Neural cell (in vitro differentiated cells): ENCODE measurements around the gene MSI2. TPM values are rescaled to one million over a fixed set of nuclear protein-coding genes. Genes with fewer than 3 reads are reported as not detected.

Experiments
- H2AFZ ChIP-seq: fragments of 200-600, 300-800 bp; sonication (generic), shearing (Covaris generic); 2 replicates; pipeline ENCODE4 v1.6.0; 2014; ENCODE audit warnings: low read depth, mild to moderate bottlenecking, antibody characterized with exemption, low read length, moderate library complexity
- H3F3A ChIP-seq: fragments of 200-600 bp; shearing (Covaris generic); 2 replicates; pipeline ENCODE4 v1.6.1; 2016; ENCODE audit warnings: mild to moderate bottlenecking, moderate library complexity, mixed read lengths, antibody characterized with exemption, low read length; ENCODE audit not compliant: insufficient read depth, poor library complexity, severe bottlenecking
- H3K27ac ChIP-seq: fragments of 200-600, 300-800 bp; sonication (generic), shearing (Covaris generic); 2 replicates; pipeline ENCODE4 v1.5.1; 2014; ENCODE audit warnings: mild to moderate bottlenecking, low read length, moderate library complexity
- H3K27me3 ChIP-seq: fragments of 300-800, 200-600 bp; sonication (generic), shearing (Covaris generic); 2 replicates; pipeline ENCODE4 v1.6.0; 2014; ENCODE audit warnings: mild to moderate bottlenecking, low read depth, low read length, moderate library complexity; ENCODE audit not compliant: insufficient read depth
- H3K36me3 ChIP-seq: fragments of 300-800, 200-600 bp; sonication (generic), shearing (Covaris generic); 2 replicates; pipeline ENCODE4 v1.5.1; 2014; ENCODE audit warnings: mild to moderate bottlenecking, antibody characterized with exemption, low read length, moderate library complexity; ENCODE audit not compliant: insufficient read depth
- H3K4me2 ChIP-seq: fragments of 300-800, 200-600 bp; sonication (generic), shearing (Covaris generic); 2 replicates; pipeline ENCODE4 v1.6.0; 2014; ENCODE audit warnings: mild to moderate bottlenecking, low read length
- H3K4me3 ChIP-seq: fragments of 300-800, 200-600 bp; sonication (generic), shearing (Covaris generic); 2 replicates; pipeline ENCODE4 v1.5.1; 2014; ENCODE audit warnings: mild to moderate bottlenecking, low read length, moderate library complexity
- H3K79me2 ChIP-seq: fragments of 200-600 bp; shearing (Covaris generic); replicated peaks from 2 replicates; pipeline ENCODE4 v1.6.0; 2014; ENCODE audit warnings: mild to moderate bottlenecking, low read length, moderate library complexity; ENCODE audit not compliant: insufficient read depth
- H3K9ac ChIP-seq: fragments of 300-800, 200-600 bp; sonication (generic), shearing (Covaris generic); 2 replicates; pipeline ENCODE4 v1.6.1; 2016; ENCODE audit warnings: mild to moderate bottlenecking, low read length, mixed read lengths
- H3K9me2 ChIP-seq: fragments of 200-600 bp; shearing (Covaris generic); 2 replicates; pipeline ENCODE4 v1.6.1; 2016; ENCODE audit warnings: mild to moderate bottlenecking, low read length, mixed read lengths; ENCODE audit not compliant: insufficient read depth
- H3K9me3 ChIP-seq: fragments of 200-600, 300-800 bp; sonication (generic), shearing (Covaris generic); 2 replicates; pipeline ENCODE4 v1.6.1; 2016; ENCODE audit warnings: mild to moderate bottlenecking, mixed run types, low read length, moderate library complexity, mixed read lengths
- H4K20me1 ChIP-seq: fragments of 200-600 bp; shearing (Covaris generic); 2 replicates; pipeline ENCODE4 v1.6.1; 2016; ENCODE audit warnings: mild to moderate bottlenecking, mixed run types; ENCODE audit not compliant: insufficient read depth
- CTCF ChIP-seq: fragments of 450-650 bp; IDR thresholded peaks from 2 replicates; pipeline ENCODE4 v1.5.1; 2014; ENCODE audit warnings: antibody characterized with exemption, mild to moderate bottlenecking, moderate library complexity; ENCODE audit not compliant: poor library complexity, severe bottlenecking
- EP300 ChIP-seq: fragments of 450-650 bp; conservative IDR thresholded peaks from 2 replicates; pipeline ENCODE4 v1.6.1; 2014; ENCODE audit warnings: antibody characterized with exemption, mild to moderate bottlenecking, moderate library complexity; ENCODE audit not compliant: poor library complexity, severe bottlenecking
- MXI1 ChIP-seq: fragments of 450-650 bp; conservative IDR thresholded peaks from 2 replicates; pipeline ENCODE4 v1.6.1; 2014; ENCODE audit warnings: antibody characterized with exemption, mild to moderate bottlenecking; ENCODE audit not compliant: poor library complexity, severe bottlenecking
- POLR2AphosphoS5 ChIP-seq: IDR thresholded peaks from 2 replicates; pipeline ENCODE4 v1.6.1; 2012
- RAD21 ChIP-seq: fragments of 450-650 bp; conservative IDR thresholded peaks from 2 replicates; pipeline ENCODE4 v1.6.1; 2014; ENCODE audit warnings: antibody characterized with exemption, mild to moderate bottlenecking, moderate library complexity
- REST ChIP-seq: IDR thresholded peaks from 2 replicates; pipeline ENCODE4 v1.6.1; 2012; ENCODE audit warnings: borderline replicate concordance
- SMC3 ChIP-seq: fragments of 450-650 bp; conservative IDR thresholded peaks from 2 replicates; pipeline ENCODE4 v1.6.1; 2014; ENCODE audit warnings: antibody characterized with exemption, mild to moderate bottlenecking, moderate library complexity; ENCODE audit not compliant: poor library complexity
- TAF1 ChIP-seq: IDR thresholded peaks from 2 replicates; pipeline ENCODE4 v1.6.1; 2012; ENCODE audit warnings: low read depth
- polyA plus RNA-seq: library from polyadenylated mRNA; depleted of rRNA; stranded (reverse); fragments of >200 nt; gene quantifications from 2 replicates; pipeline ENCODE4 v1.2.3, GENCODE V29; 2014

Gene MSI2
- polyA plus RNA-seq, 1 donor from 2014 or later = 61.4 TPM

- Histone ChIP-seq H3K79me2 (peaks cover 4% of the 10 kb centered on the region), H3K27ac (no peak overlapping the region), H3K9me2 (no peaks in the 10 kb centered on the region), H2AFZ (no peak overlapping the region), H4K20me1 (no peaks in the 10 kb centered on the region), H3K9ac (no peak overlapping the region), H3K27me3 (no peaks in the 10 kb centered on the region), H3K4me3 (no peak overlapping the region), H3K9me3 (no peaks in the 10 kb centered on the region), H3K36me3 (no peaks in the 10 kb centered on the region), H3F3A (no peaks in the 10 kb centered on the region), H3K4me2 (no peak overlapping the region)
- no peak for TF ChIP-seq CTCF
- no peak for TF ChIP-seq MXI1
- no peak for TF ChIP-seq RAD21
- no peak for TF ChIP-seq POLR2AphosphoS5
- no peak for TF ChIP-seq SMC3
- no peak for TF ChIP-seq TAF1
Observed at GRCh38 chr17:57579245-57579644, 322.9 kb downstream of the MSI2 start.

- H4K20me1 ChIP-seq = no peaks in the 10 kb centered on the region
- no peak overlapping the region for H3K4me3 ChIP-seq
- H3K9me2 ChIP-seq = no peaks in the 10 kb centered on the region
- TF ChIP-seq TAF1 (no peak), REST (no peak), POLR2AphosphoS5 (no peak), EP300 (no peak), MXI1 (no peak), CTCF (no peak), RAD21 (no peak)
- H3K9me3 ChIP-seq = no peaks in the 10 kb centered on the region
- H3F3A ChIP-seq = no peaks in the 10 kb centered on the region
- H3K27ac ChIP-seq = no peak overlapping the region
- no peak overlapping the region for H3K4me2 ChIP-seq
- no peaks in the 10 kb centered on the region for H3K36me3 ChIP-seq
- peaks cover 4% of the 10 kb centered on the region for H3K79me2 ChIP-seq
- H3K27me3 ChIP-seq = no peaks in the 10 kb centered on the region
- H3K9ac ChIP-seq = no peak overlapping the region
- no peak overlapping the region for H2AFZ ChIP-seq
Observed at GRCh38 chr17:57580055-57580739, 323.9 kb downstream of the MSI2 start.
